SU-DHL-6 (cell line): ENCODE results near the gene NYAP2.

Experiments used
- EZH2phosphoT487 ChIP-seq: fragments of 200-600 bp; sonication (generic), shearing (Covaris generic); conservative IDR thresholded peaks from 2 replicates; pipeline ENCODE4 v1.6.1; 2018; ENCODE audit warnings: mild to moderate bottlenecking, antibody characterized with exemption, low read length, moderate library complexity, mixed read lengths
- TF ChIP-seq, protein P1 (sequence below): fragments of 200-600 bp; sonication (generic); IDR thresholded peaks from one replicate; pipeline ENCODE4 v1.5.1; 2017; ENCODE audit warnings: antibody characterized with exemption, mild to moderate bottlenecking, low read length, moderate library complexity; ENCODE audit not compliant: insufficient read depth, poor library complexity, severe bottlenecking

DNA sequence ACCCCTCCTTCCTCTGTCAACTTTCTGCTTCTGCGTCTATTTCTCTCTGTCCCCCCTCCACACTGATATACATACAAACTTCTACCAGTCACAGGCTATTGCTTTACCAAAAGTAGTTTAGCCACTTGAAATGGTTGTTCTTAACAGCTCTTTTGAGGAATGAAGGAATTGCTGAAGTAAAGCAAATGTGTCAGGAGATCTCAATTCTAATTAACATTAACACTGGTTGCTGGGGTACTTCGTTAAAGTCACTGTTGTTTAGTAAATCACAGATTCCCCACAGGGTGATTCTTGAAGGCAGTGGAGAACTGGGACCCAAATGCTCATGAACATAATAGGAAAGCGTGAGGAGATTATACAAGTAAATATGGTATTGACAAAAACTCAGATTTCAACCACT, 232.8 kb downstream of the NYAP2 start:
- TF ChIP-seq, protein P1, sequence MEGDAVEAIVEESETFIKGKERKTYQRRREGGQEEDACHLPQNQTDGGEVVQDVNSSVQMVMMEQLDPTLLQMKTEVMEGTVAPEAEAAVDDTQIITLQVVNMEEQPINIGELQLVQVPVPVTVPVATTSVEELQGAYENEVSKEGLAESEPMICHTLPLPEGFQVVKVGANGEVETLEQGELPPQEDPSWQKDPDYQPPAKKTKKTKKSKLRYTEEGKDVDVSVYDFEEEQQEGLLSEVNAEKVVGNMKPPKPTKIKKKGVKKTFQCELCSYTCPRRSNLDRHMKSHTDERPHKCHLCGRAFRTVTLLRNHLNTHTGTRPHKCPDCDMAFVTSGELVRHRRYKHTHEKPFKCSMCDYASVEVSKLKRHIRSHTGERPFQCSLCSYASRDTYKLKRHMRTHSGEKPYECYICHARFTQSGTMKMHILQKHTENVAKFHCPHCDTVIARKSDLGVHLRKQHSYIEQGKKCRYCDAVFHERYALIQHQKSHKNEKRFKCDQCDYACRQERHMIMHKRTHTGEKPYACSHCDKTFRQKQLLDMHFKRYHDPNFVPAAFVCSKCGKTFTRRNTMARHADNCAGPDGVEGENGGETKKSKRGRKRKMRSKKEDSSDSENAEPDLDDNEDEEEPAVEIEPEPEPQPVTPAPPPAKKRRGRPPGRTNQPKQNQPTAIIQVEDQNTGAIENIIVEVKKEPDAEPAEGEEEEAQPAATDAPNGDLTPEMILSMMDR: no peak
- TF ChIP-seq EZH2phosphoT487: no peak
